ENCODE measurements around the gene PSEN1. TPM values are rescaled to one million over a fixed set of nuclear protein-coding genes. Genes with fewer than 3 reads are reported as not detected.
A peak's percentile ranks its signal among the peaks of the same experiment; 100 is the strongest.

PSEN1 gene
- total RNA-seq, 2 experiments from 2014 or later, result 23.5 to 23.7 TPM

DNA sequence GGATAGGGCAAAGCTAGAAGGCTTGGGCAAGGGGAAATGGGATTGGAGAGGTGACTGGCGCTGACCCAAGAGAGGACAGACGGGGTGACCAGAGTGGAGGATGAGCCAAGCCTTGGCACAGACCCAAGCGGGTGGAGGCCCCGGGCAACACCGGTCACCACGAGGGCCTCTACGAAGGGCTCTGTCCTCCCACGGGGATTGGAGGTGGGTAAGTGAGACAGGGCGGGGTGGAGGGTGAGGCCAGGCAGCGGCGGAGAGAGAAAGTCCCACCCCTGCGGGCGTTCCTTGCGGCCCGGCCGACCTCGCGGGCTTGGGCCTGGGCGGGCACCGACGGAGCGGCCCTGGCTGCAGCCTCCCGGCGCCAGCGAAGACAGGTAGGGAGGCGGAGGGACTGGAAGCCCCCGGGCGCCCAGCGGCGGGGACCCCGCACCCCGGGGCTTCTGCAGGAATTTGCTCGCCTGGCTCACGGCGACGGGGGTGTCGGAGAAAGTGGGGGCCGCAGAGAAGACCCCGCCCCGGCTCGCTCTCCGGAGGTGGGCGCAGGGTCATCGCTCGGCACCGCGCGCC, 101.0 kb downstream of the PSEN1 start, which contains the start of gene PAPLN:
TSS of gene PAPLN (plus strand) at position 288 of the 567 bp plus-strand sequence. CDS start 2,273 bp downstream, outside the sequence.
- DNase-seq, result no peak
- no peaks in the 10 kb centered on the region for H3K9me3 Mint-ChIP-seq
- H3K4me1 Mint-ChIP-seq, result peaks cover 11% of the 10 kb centered on the region
- peaks cover 2% of the 10 kb centered on the region for H3K36me3 Mint-ChIP-seq
- peak within 1 kb of the TSS; percentile 40 for H3K4me3 Mint-ChIP-seq
- peaks cover 86% of the 10 kb centered on the region for H3K27me3 Mint-ChIP-seq
- H3K27ac Mint-ChIP-seq, result no peak within 1 kb of the TSS

GRCh38 chr14:73237786-73238423, 101.6 kb downstream of the PSEN1 start:
- Mint-ChIP-seq H3K4me1 (peaks cover 15% of the 10 kb centered on the region), H3K27me3 (peaks cover 87% of the 10 kb centered on the region), H3K4me3 (peak overlapping the region; percentile 32), H3K36me3 (peaks cover 2% of the 10 kb centered on the region), H3K9me3 (no peaks in the 10 kb centered on the region), H3K27ac (no peak overlapping the region)
- peak; percentile 14 for DNase-seq

- H3K4me1 Mint-ChIP-seq, result peaks cover 16% of the 10 kb centered on the region
- no peaks in the 10 kb centered on the region for H3K9me3 Mint-ChIP-seq
- peaks cover 90% of the 10 kb centered on the region for H3K27me3 Mint-ChIP-seq
- H3K36me3 Mint-ChIP-seq, result peaks cover 2% of the 10 kb centered on the region
- H3K27ac Mint-ChIP-seq, result no peak overlapping the region
- H3K4me3 Mint-ChIP-seq, result peak overlapping the region; percentile 32
- no peak for DNase-seq
Measured at GRCh38 chr14:73238424-73238852, 102.1 kb downstream of the PSEN1 start.

GRCh38 chr14:73238941-73239340, 102.6 kb downstream of the PSEN1 start:
- H3K27me3 Mint-ChIP-seq, result peaks cover 90% of the 10 kb centered on the region
- peaks cover 2% of the 10 kb centered on the region for H3K36me3 Mint-ChIP-seq
- H3K27ac Mint-ChIP-seq, result no peak overlapping the region
- no peak overlapping the region for H3K4me3 Mint-ChIP-seq
- no peak for DNase-seq
- H3K9me3 Mint-ChIP-seq, result no peaks in the 10 kb centered on the region
- H3K4me1 Mint-ChIP-seq, result peaks cover 20% of the 10 kb centered on the region

- no peak for DNase-seq
- peaks cover 89% of the 10 kb centered on the region for H3K27me3 Mint-ChIP-seq
- H3K27ac Mint-ChIP-seq, result no peak overlapping the region
- H3K4me1 Mint-ChIP-seq, result peaks cover 20% of the 10 kb centered on the region
- H3K9me3 Mint-ChIP-seq, result no peaks in the 10 kb centered on the region
- H3K36me3 Mint-ChIP-seq, result peaks cover 2% of the 10 kb centered on the region
- no peak overlapping the region for H3K4me3 Mint-ChIP-seq
Measured at GRCh38 chr14:73239393-73240241, 103.3 kb downstream of the PSEN1 start.

DNA sequence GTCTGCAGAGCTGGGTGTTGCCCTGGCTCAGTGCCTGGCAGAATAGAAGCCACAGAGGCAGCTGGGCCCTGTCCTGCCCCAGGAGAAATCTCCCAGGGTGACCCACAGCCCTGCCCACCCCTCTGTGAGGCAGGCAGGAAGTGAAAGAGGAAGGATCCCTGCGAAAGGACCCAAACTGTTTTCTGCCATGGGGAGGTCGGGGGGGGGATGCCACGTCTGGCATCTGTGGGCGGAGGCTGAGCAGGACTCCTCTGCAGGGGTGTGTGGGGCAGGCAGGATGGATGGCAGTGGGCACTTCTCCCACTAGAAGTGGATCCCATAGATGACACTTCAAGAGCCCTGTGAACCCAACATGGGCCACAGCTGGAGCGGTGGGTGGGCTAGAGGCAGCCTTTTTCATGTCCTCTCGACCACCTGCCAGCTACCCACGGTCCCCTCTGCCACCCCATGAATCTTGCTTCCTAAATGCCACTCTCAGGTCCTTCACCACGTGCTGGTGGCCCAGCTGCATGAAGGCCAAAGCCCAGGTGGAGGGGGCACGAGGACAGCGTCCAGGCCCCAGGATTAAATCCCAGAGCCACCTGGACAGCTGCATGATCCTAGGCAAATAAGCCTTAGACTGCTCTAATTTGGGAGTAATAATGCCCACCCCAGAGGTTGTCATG, 104.6 kb downstream of the PSEN1 start:
- Mint-ChIP-seq H3K4me1 (peaks cover 23% of the 10 kb centered on the region), H3K27ac (no peak overlapping the region), H3K36me3 (peaks cover 2% of the 10 kb centered on the region), H3K9me3 (no peaks in the 10 kb centered on the region), H3K27me3 (peaks cover 84% of the 10 kb centered on the region), H3K4me3 (no peak overlapping the region)
- no peak for DNase-seq

DNA sequence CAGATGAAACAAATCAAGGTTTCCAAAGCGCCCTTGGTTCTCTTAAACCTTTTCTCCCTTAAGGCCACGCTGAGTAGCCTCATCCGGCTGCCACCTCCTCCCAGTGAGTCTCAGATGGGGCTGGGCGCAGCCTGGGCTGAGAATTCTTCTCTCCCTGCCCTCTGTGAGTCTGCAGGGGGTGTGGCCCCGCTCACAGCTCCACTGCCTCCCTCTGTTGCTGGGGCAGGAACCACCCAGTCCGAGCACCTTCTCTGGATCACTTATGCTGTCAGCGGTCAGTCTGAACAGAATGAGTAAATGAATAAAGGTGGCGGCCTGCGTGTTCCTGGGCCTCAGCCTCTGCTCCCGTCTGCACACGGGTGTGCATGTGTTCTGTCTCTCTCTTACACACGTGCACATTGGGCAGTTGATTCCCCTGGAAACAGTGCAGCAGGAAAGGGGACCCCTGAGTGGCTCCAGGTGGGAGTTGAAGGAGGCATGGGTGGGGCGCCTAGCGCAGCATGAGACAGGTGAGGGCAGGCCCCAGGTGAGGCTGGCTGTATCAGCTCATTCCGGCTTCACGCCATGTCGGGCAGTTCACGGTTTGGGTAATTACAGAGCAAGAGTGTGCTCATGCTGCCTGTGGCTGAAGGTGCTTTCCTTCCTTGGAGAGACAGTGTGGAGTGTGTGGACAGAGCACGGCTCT, 105.3 kb downstream of the PSEN1 start:
- Mint-ChIP-seq H3K9me3 (no peaks in the 10 kb centered on the region), H3K4me3 (no peak overlapping the region), H3K36me3 (peaks cover 2% of the 10 kb centered on the region), H3K27ac (no peak overlapping the region), H3K4me1 (peaks cover 25% of the 10 kb centered on the region), H3K27me3 (peaks cover 81% of the 10 kb centered on the region)
- DNase-seq, result no peak

GRCh38 chr14:73242357-73242901, 106.1 kb downstream of the PSEN1 start:
- H3K27ac Mint-ChIP-seq, result no peak overlapping the region
- peaks cover 24% of the 10 kb centered on the region for H3K4me1 Mint-ChIP-seq
- H3K27me3 Mint-ChIP-seq, result peaks cover 77% of the 10 kb centered on the region
- no peaks in the 10 kb centered on the region for H3K9me3 Mint-ChIP-seq
- no peak overlapping the region for H3K4me3 Mint-ChIP-seq
- DNase-seq, result no peak
- H3K36me3 Mint-ChIP-seq, result no peaks in the 10 kb centered on the region

DNA sequence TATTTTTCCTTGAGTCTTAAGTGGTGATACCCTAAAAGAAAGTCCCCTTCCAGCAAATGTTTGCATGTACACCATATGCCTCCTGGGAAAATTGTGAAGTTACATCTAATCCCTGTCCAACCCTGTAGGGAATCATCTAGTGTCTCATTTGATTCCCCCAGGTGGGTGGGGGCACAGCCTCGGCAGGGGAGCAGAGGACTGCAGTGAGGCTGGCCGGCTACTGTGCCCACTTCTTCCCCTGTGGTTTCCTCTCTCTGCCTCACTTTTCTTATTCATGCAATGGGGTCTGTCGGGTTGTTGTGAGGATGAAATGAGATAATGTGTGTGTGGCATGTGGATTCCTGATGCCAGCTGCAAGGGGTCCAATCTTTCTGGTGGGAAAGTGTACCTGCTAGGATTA, 107.0 kb downstream of the PSEN1 start:
- Mint-ChIP-seq H3K27me3 (peaks cover 75% of the 10 kb centered on the region), H3K9me3 (no peaks in the 10 kb centered on the region), H3K4me1 (peaks cover 28% of the 10 kb centered on the region), H3K4me3 (no peak overlapping the region), H3K27ac (no peak overlapping the region), H3K36me3 (no peaks in the 10 kb centered on the region)
- no peak for DNase-seq

DNA sequence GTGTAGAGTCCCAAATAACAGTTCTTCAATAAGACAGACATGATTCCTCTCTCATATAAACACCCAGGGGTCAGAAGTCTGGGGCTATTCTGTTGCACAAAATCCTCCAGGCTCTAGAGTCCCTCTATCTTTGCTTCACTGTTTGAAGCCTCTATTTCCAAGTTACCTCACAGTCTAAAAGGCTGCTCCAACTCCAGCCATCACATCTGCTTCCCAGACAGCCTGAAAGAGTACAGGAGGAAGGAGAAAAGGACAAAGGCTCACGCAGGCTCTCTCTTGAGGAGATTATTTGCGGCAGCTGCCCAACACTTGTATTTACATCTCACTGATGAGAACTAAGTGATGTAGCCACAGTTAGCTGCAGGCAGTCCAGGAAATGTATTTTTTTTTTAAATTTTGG, 107.4 kb downstream of the PSEN1 start:
- Mint-ChIP-seq H3K36me3 (no peaks in the 10 kb centered on the region), H3K9me3 (no peaks in the 10 kb centered on the region), H3K27ac (no peak overlapping the region), H3K4me1 (peaks cover 28% of the 10 kb centered on the region), H3K4me3 (no peak overlapping the region), H3K27me3 (peaks cover 71% of the 10 kb centered on the region)
- no peak for DNase-seq

GRCh38 chr14:73244541-73245290, 108.4 kb downstream of the PSEN1 start:
- Mint-ChIP-seq H3K36me3 (no peaks in the 10 kb centered on the region), H3K27me3 (peaks cover 61% of the 10 kb centered on the region), H3K9me3 (no peaks in the 10 kb centered on the region), H3K27ac (no peak overlapping the region), H3K4me3 (peak overlapping the region; percentile 38), H3K4me1 (peaks cover 26% of the 10 kb centered on the region)
- no peak for DNase-seq

DNA sequence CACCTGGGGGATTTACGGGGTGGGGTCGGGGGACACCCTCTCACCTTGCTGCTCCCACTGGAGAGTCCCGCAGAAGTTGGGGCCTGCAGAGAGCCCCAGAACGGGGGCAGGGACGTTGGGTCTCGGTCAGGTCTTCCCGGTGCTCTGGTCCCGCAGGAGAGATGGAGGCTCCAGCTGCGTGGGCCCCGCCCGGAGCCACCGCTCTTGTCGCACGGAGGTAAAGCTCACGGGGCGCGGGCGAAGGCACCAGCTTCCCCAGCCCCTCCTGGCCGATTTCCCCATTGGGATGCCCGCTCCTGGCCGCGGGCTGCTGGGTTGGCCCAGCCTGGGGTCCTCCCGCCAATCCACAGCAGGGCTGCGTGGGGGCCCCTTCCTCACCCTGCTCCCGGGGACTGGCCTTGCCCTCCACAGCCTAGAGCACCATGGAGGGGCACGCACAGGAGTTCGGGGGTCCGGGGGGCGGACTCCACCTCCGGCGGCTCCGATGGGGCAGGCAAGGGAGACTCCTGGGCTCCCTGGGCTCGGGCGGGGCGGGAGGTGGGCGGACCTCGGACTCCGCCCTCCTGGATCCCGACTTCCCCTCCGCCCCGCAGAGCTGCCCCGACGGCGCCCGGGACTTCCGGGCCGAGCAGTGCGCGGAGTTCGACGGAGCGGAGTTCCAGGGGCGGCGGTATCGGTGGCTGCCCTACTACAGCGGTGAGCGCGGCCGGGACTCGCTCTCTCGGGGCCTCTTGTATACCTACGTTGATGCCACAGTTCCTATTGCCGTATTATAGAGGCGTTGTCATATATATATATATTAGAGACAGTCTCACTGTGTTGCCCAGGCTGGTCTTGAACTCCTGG, 109.4 kb downstream of the PSEN1 start:
- H3K27ac Mint-ChIP-seq, result no peak overlapping the region
- peaks cover 26% of the 10 kb centered on the region for H3K4me1 Mint-ChIP-seq
- H3K9me3 Mint-ChIP-seq, result no peaks in the 10 kb centered on the region
- H3K36me3 Mint-ChIP-seq, result no peaks in the 10 kb centered on the region
- peak; percentile 67 for DNase-seq
- peaks cover 52% of the 10 kb centered on the region for H3K27me3 Mint-ChIP-seq
- H3K4me3 Mint-ChIP-seq, result peak overlapping the region; percentile 72
